Stimulated activated CD4-positive, alpha-beta T cell treated with anti-CD3 and anti-CD28 coated beads, Interleukin-12 subunit alpha, Interleukin-12 subunit beta, amount 100 ng/mL, for 4 hours (primary cell): Measurements from ENCODE around the gene DMAC2.
"Not testable (repeated sequence)": the region's sequence is repeated elsewhere in the genome, so short reads cannot be mapped to it uniquely, and the experiment has no call there.

Source experiments
- DNase-seq: peaks from one replicate; pipeline ENCODE4 v3.0.0-alpha.2; 2020

The DMAC2 gene

DNA sequence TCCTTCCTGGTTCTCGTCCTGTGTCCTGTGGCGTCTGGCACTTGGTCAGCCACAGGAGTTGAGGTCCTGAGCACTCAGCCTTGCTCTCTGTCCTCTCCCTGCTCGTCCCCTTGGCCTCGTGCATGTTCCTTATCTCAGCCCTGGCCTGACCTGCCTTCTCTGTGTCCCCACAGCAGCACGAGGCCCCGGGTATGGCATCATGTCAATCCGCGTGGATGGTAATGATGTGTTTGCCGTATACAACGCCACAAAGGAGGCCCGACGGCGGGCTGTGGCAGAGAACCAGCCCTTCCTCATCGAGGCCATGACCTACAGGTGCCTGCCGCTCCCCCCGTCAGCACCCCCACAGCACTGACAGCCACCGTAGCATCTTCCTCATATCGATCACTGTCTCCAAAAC lies 17.3 kb downstream of the DMAC2 start:
- no peak for DNase-seq

DNA sequence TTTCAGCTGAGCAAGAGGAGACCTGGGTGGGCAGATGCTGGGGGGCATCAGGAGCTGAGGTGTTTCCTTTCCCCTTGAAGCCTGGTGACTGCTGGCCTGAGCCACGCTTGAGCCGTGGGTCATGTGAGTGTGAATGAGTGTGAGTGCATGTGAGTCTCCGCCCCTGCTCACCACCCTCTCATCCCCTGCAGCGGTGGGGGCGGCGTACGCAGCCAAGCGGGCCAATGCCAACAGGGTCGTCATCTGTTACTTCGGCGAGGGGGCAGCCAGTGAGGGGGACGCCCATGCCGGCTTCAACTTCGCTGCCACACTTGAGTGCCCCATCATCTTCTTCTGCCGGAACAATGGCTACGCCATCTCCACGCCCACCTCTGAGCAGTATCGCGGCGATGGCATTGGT lies 17.7 kb downstream of the DMAC2 start:
- no peak for DNase-seq

DNA sequence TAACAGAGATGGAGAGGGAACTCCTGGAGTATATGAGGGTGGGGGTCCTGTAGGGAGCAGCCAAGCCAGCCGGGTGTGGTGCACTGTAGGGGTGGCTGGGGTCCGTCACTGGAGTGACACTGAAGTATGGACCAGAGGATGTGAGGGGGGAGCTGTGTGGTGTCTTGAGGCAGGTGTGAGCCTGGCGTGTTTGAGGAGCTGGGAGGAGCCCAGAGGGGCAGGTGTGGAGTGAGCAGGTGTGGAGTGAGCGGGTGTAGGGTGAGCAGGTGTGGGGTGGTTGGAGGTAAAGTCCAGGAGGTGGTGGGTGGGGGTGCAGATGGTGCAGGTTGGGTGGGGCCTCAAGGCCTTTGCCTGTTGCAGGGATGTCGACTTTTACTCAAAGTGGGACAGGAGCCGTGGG lies 18.4 kb downstream of the DMAC2 start:
- DNase-seq, result no peak

DNA sequence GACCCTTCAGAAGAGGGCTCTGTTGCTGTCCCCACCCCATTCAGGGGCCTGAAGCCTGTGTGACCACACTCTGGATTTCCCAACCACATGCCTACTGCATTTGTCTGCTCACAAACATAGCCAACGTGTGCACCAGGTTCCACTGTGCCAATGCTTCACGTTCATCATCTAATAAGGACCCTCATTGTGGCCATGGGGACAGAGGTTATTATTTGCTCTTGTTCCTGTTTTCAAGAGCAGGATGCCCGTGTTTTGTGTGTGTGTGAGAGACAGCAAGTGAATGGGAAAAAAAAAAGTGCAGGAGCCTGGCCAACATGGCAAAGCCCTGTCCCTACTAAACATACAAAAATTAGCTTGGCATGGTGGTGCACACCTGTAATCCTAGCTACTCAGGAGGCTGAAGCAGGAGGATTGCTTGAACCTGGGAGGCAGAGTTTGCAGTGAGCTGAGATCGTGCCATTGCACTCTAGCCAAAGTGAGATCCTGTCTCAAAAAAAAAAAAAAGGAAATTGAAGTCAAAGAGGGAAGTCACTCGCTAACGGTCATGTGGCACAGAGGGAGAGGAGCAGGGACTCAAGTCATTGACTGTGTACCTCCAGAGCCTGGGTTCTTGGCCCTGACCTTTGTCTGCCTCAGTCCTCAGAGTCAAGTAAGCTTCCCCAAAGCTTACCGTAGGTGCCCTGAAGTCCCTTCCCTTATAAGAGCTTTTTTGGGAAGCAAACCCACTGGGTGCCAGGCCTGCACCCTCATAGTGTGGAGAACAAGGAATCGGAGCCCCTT lies 19.4 kb downstream of the DMAC2 start:
- DNase-seq, result no peak

DNA sequence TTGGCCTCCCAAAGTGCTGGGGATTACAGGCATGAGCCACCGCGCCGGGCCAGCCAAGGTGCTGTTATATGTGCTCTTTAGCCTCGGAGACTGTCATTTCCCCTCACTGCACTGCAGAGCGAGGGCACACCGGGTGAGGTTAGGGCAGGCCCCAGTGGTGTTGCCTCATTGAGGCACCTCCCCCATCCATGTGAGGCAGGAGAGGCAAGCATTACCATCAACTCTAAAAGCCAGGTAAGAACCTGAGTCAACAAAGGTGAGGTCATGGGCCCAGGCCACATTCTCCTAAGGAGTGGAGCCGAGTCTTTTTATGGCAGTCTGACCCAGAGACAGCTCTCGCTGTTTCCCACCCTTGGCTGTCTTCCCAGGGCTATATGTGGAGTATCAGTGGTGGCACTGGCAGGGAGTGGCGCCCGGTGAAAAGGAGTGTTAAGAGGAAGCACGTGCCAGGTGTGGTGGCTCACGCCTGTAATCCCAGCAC lies 23.5 kb downstream of the DMAC2 start:
- DNase-seq, result no peak

DNA sequence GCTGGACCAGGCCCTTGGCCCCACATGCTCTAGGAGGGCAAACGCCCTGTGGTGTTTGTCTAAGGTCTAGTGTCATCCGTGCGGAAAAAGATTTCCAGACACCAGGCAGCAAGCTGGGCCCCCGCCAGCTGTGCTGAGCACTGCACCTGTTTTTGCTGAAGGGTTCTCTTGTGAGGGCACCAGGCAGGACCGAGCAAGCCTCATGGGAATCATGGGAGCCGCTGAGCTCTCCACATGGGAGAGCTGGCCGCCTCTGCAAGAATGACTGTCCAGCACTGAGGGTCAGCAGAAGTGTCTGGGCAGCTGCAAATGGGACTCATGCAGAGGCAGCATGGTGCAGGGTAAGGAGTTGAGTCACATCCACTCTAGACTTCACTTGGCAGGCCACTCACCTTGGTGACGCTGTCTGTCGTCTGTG lies 24.5 kb downstream of the DMAC2 start:
- DNase-seq, result no peak

DNA sequence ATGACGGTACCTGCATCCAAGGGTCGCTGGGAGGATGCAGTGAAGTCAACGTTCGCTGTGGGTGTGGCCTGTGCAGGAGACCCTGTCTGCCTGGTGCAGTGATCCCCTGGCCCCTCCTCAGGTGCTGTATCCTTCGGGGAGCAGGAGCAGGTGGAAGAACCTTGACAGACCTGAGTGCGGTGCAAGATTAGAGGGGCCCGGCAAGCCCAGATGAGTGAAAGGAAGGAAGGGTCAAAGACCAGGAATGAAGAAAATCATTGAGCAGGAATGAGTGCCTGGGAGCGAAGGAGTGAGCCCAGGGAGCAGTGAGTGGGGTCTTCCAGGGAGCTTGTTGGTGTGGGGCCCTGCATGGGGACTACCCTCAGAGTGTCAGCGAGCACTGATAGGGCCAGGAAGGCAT lies 25.3 kb downstream of the DMAC2 start:
- no peak for DNase-seq

GRCh38 chr19:41413947-41414346 lies 25.8 kb downstream of the DMAC2 start:
- DNase-seq, result no peak

DNA sequence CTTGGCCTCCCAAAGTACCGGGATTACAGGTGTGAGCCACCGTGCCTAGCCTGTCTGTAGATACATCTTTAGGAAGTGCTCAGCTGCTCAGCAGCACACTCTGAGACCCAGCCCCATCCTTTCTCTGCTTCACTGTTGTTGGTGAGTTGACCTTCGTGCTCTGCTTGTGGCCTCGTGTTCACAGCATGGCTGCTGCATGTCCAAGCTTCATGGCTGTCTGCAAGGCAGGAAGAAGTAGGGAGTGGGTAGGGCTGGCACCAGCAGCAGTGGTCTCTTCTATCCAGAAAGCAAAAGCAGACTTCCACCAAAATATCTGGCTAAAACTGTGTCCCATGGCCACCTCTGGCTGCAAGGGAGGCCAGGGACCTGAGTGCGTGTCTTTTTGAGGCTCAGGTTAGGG lies 26.8 kb downstream of the DMAC2 start:
- DNase-seq, result no peak

- DNase-seq, result no peak
Measured at GRCh38 chr19:41411968-41412265, 27.8 kb downstream of the DMAC2 start.

GRCh38 chr19:41411100-41411967 lies 28.4 kb downstream of the DMAC2 start:
- no peak for DNase-seq

GRCh38 chr19:41410336-41411054 lies 29.2 kb downstream of the DMAC2 start:
- DNase-seq, result no peak

DNA sequence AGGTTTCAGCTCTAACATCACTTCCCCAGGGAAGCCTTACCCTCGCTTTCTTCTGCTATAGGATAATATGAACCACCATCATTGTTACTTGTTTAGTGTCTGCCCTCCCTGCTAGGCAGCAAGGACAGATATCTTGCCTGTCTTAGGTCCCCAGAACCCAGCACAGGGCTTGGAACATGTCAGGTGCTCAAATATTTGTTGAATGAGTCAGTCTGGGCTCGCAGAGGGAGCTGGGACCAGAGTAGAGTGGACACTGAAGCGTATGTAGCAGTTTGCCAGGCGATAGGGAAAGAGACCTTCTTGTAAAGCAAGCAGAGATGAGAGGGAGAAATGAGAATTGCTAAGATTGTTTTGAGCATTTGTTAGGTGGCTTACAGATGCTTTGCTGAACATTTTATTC lies 30.4 kb downstream of the DMAC2 start:
- DNase-seq, result no peak

DNA sequence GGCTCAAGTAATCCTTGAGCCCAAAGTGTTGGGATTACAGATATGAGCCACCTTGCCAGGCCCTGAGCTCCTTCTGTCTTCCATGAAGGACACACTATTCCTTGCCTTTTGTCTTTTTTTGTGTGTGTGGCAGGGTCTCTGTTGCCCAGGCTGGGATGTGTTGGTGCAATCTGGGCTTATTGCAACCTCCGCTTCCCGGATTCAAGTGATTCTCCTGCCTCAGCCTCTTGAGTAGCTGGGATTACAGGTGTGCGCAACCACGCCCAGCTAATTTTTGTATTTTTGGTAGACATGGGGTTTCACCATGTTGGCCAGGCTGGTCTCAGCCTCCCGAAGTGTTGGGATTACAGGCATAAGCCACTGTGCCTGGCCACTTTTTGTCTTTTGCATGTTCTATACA lies 30.9 kb downstream of the DMAC2 start:
- DNase-seq, result not testable (repeated sequence)

DNA sequence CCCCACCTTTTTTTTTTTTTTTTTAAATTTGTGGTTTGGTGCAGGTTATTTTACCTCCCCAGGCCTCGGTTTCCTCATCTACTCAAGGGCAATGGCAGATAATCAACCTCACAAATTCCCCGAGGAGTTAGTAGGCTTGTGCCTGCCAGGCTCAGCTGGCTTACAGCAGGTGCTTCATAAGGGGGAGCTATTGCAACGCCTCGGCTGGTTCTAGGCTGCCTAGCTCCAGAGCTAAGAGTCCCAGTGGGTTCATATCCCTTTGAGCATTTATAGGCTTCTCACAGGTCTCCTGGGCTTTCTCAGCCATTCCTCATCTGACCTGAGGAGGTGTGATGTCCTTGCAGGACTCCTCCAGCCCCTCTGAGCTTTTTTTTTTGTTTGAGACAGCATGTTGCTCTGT lies 31.5 kb downstream of the DMAC2 start:
- no peak for DNase-seq

GRCh38 chr19:41407271-41407670 lies 32.4 kb downstream of the DMAC2 start:
- no peak for DNase-seq

- no peak for DNase-seq
Measured at GRCh38 chr19:41405776-41406175, 33.9 kb downstream of the DMAC2 start.

GRCh38 chr19:41403181-41403970 lies 36.3 kb downstream of the DMAC2 start:
- DNase-seq, result no peak

DNA sequence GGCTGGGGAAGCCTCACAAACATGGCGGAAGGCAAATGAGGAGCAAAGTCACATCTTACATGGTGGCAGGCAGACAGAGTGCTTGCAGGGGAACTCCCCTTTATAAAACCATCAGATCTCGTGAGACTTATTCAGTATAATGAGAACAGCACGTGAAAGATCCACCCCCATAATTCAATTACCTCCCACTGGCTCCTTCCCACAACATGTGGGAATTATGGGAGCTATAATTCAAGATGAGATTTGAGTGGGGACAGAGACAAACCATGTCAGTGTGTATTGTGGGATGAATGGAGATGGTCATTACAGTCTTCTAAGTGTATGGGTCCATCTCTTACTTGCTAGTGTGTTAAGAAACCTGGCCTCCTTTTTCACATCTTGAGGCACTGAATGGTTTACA lies 37.7 kb downstream of the DMAC2 start:
- DNase-seq, result no peak

GRCh38 chr19:41401483-41401882 lies 38.2 kb downstream of the DMAC2 start:
- DNase-seq, result no peak

DNA sequence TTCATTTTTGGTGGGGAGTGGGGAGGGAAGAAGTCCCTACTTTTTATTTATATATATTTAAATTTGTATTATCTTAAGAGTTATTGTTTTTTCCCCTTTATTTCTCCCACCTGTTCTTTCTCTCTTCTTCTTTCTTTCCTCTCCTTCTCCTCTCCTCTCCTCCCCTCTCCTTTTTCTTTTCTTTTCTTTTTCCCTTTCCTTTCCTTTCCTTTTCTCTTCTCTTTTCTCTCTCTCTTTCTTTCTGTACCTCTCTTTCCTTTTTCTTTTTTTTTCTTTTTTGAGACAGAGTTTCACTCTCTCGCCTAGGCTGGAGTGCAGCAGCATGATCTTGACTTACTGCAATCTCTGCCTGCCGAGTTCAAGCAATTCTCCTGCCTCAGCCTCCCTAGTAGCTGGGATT lies 40.2 kb downstream of the DMAC2 start:
- DNase-seq, result no peak

- no peak for DNase-seq
Measured at GRCh38 chr19:41399091-41399490, 40.6 kb downstream of the DMAC2 start.

DNA sequence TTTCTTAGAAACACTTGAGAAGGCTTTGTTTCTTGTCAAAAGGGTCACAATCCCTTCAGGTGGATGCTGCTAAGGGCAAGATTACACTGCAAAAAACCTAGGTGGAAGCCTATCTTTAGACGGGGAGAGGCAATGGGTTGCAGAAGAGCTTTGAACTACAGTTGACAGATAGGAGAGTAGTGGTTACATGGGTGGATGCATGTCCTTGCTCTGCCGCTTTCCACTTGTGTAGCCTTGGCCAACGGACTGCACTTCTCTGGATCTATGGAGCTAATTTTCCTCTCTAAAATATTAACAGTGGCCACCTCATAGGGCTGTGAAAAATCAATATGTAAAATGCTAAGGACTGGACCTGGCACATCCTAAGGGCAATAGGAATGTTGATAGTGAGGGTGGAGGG lies 41.1 kb downstream of the DMAC2 start:
- no peak for DNase-seq
